ENCODE measurements around the gene ASS1.

ASS1 gene

GRCh38 chr9:130426883-130427282 lies 17.9 kb upstream of the ASS1 start:
- no CpG with 5 or more reads among the region's 10 CpGs for WGBS (ENCODE audit: insufficient coverage, insufficient read length)
- Histone ChIP-seq H3K27ac (ENCODE audit: low read length) (no peak overlapping the region), H3K4me1 (ENCODE audit: control insufficient read depth, insufficient read depth, low read length) (peaks cover 5% of the 10 kb centered on the region; the same call in 1 of the 2 replicates), H3K27me3 (ENCODE audit: control insufficient read depth, insufficient read depth, low read length) (no peaks in the 10 kb centered on the region), H3K4me3 (ENCODE audit: low read length) (no peak overlapping the region), H3K9me3 (ENCODE audit: control insufficient read depth, insufficient read depth, low read length) (no peaks in the 10 kb centered on the region), H3K36me3 (ENCODE audit: control insufficient read depth, insufficient read depth, low read length) (no peaks in the 10 kb centered on the region)
- no peak for DNase-seq (ENCODE audit: low read depth, low spot score)

GRCh38 chr9:130427326-130427725 lies 17.4 kb upstream of the ASS1 start:
- H3K4me1 ChIP-seq (ENCODE audit: control insufficient read depth, insufficient read depth, low read length): peaks cover 3% of the 10 kb centered on the region; the same call in 1 of the 2 replicates
- H3K36me3 ChIP-seq (ENCODE audit: control insufficient read depth, insufficient read depth, low read length): no peaks in the 10 kb centered on the region
- DNase-seq (ENCODE audit: low read depth, low spot score): no peak
- WGBS (ENCODE audit: insufficient coverage, insufficient read length): no CpG with 5 or more reads among the region's 12 CpGs
- H3K27me3 ChIP-seq (ENCODE audit: control insufficient read depth, insufficient read depth, low read length): 0 out of 2 replicates have a peak, but pooled peaks cover under 1% of the 10 kb centered on the region
- no peak overlapping the region for H3K4me3 ChIP-seq (ENCODE audit: low read length)
- H3K9me3 ChIP-seq (ENCODE audit: control insufficient read depth, insufficient read depth, low read length): no peaks in the 10 kb centered on the region
- H3K27ac ChIP-seq (ENCODE audit: low read length): no peak overlapping the region

- H3K27ac ChIP-seq (ENCODE audit: low read length): no peak overlapping the region
- H3K9me3 ChIP-seq (ENCODE audit: control insufficient read depth, insufficient read depth, low read length): no peaks in the 10 kb centered on the region
- peaks cover 4% of the 10 kb centered on the region for H3K4me1 ChIP-seq (ENCODE audit: control insufficient read depth, insufficient read depth, low read length)
- H3K36me3 ChIP-seq (ENCODE audit: control insufficient read depth, insufficient read depth, low read length): no peaks in the 10 kb centered on the region
- 0 out of 2 replicates have a peak, but pooled peaks cover 2% of the 10 kb centered on the region for H3K27me3 ChIP-seq (ENCODE audit: control insufficient read depth, insufficient read depth, low read length)
- H3K4me3 ChIP-seq (ENCODE audit: low read length): no peak overlapping the region
- no CpG with 5 or more reads among the region's 20 CpGs for WGBS (ENCODE audit: insufficient coverage, insufficient read length)
- no peak for DNase-seq (ENCODE audit: low read depth, low spot score)
These were observed 16.6 kb upstream of the ASS1 start for GRCh38 chr9:130428086-130428665.

- Histone ChIP-seq H3K27ac (ENCODE audit: low read length) (no peak overlapping the region), H3K27me3 (ENCODE audit: control insufficient read depth, insufficient read depth, low read length) (peaks cover 2% of the 10 kb centered on the region; the same call in 1 of the 2 replicates), H3K36me3 (ENCODE audit: control insufficient read depth, insufficient read depth, low read length) (no peaks in the 10 kb centered on the region), H3K4me1 (ENCODE audit: control insufficient read depth, insufficient read depth, low read length) (peaks cover 4% of the 10 kb centered on the region), H3K9me3 (ENCODE audit: control insufficient read depth, insufficient read depth, low read length) (no peaks in the 10 kb centered on the region), H3K4me3 (ENCODE audit: low read length) (no peak overlapping the region)
- no CpG with 5 or more reads among the region's 13 CpGs for WGBS (ENCODE audit: insufficient coverage, insufficient read length)
- DNase-seq (ENCODE audit: low read depth, low spot score): no peak
These were observed 15.4 kb upstream of the ASS1 start for GRCh38 chr9:130429381-130429780.

- no CpG with 5 or more reads among the region's 6 CpGs for WGBS (ENCODE audit: insufficient coverage, insufficient read length)
- H3K4me1 ChIP-seq (ENCODE audit: control insufficient read depth, insufficient read depth, low read length): peaks cover 4% of the 10 kb centered on the region
These were observed 14.9 kb upstream of the ASS1 start for GRCh38 chr9:130429831-130430230.

GRCh38 chr9:130430232-130430631 lies 14.5 kb upstream of the ASS1 start:
- H3K27me3 ChIP-seq (ENCODE audit: control insufficient read depth, insufficient read depth, low read length): peaks cover 2% of the 10 kb centered on the region; the same call in 1 of the 2 replicates
- H3K27ac ChIP-seq (ENCODE audit: low read length): no peak overlapping the region
- no CpG with 5 or more reads among the region's 18 CpGs for WGBS (ENCODE audit: insufficient coverage, insufficient read length)
- H3K9me3 ChIP-seq (ENCODE audit: control insufficient read depth, insufficient read depth, low read length): no peaks in the 10 kb centered on the region
- H3K36me3 ChIP-seq (ENCODE audit: control insufficient read depth, insufficient read depth, low read length): no peaks in the 10 kb centered on the region
- no peak for DNase-seq (ENCODE audit: low read depth, low spot score)
- peaks cover 4% of the 10 kb centered on the region for H3K4me1 ChIP-seq (ENCODE audit: control insufficient read depth, insufficient read depth, low read length)
- no peak overlapping the region for H3K4me3 ChIP-seq (ENCODE audit: low read length)

More at GRCh38 chr9:130429831-130430230, 14.9 kb upstream of the ASS1 start:
- DNase-seq (ENCODE audit: low read depth, low spot score): no peak
- no peaks in the 10 kb centered on the region for H3K9me3 ChIP-seq (ENCODE audit: control insufficient read depth, insufficient read depth, low read length)
- no peak overlapping the region for H3K27ac ChIP-seq (ENCODE audit: low read length)
- no peak overlapping the region for H3K4me3 ChIP-seq (ENCODE audit: low read length)
- no peaks in the 10 kb centered on the region for H3K36me3 ChIP-seq (ENCODE audit: control insufficient read depth, insufficient read depth, low read length)
- H3K27me3 ChIP-seq (ENCODE audit: control insufficient read depth, insufficient read depth, low read length): peaks cover 2% of the 10 kb centered on the region; the same call in 1 of the 2 replicates

- no peak for DNase-seq (ENCODE audit: low read depth, low spot score)
- H3K27ac ChIP-seq (ENCODE audit: low read length): no peak overlapping the region
- no CpG with 5 or more reads among the region's 22 CpGs for WGBS (ENCODE audit: insufficient coverage, insufficient read length)
- H3K4me3 ChIP-seq (ENCODE audit: low read length): no peak overlapping the region
- peaks cover 2% of the 10 kb centered on the region; the same call in 1 of the 2 replicates for H3K27me3 ChIP-seq (ENCODE audit: control insufficient read depth, insufficient read depth, low read length)
- no peaks in the 10 kb centered on the region for H3K9me3 ChIP-seq (ENCODE audit: control insufficient read depth, insufficient read depth, low read length)
- peaks cover 4% of the 10 kb centered on the region for H3K4me1 ChIP-seq (ENCODE audit: control insufficient read depth, insufficient read depth, low read length)
- no peaks in the 10 kb centered on the region for H3K36me3 ChIP-seq (ENCODE audit: control insufficient read depth, insufficient read depth, low read length)
These were observed 13.8 kb upstream of the ASS1 start for GRCh38 chr9:130430734-130431535.

GRCh38 chr9:130431536-130432303 lies 13.0 kb upstream of the ASS1 start:
- Histone ChIP-seq H3K4me1 (ENCODE audit: control insufficient read depth, insufficient read depth, low read length) (peaks cover 4% of the 10 kb centered on the region), H3K36me3 (ENCODE audit: control insufficient read depth, insufficient read depth, low read length) (no peaks in the 10 kb centered on the region), H3K27me3 (ENCODE audit: control insufficient read depth, insufficient read depth, low read length) (peaks cover 2% of the 10 kb centered on the region; the same call in 1 of the 2 replicates), H3K9me3 (ENCODE audit: control insufficient read depth, insufficient read depth, low read length) (no peaks in the 10 kb centered on the region), H3K4me3 (ENCODE audit: low read length) (no peak overlapping the region), H3K27ac (ENCODE audit: low read length) (no peak overlapping the region)
- WGBS (ENCODE audit: insufficient coverage, insufficient read length): no CpG with 5 or more reads among the region's 17 CpGs
- DNase-seq (ENCODE audit: low read depth, low spot score): no peak

GRCh38 chr9:130432362-130432761 lies 12.4 kb upstream of the ASS1 start:
- no peak overlapping the region for H3K4me3 ChIP-seq (ENCODE audit: low read length)
- no peaks in the 10 kb centered on the region for H3K36me3 ChIP-seq (ENCODE audit: control insufficient read depth, insufficient read depth, low read length)
- no peak overlapping the region for H3K27ac ChIP-seq (ENCODE audit: low read length)
- peaks cover 4% of the 10 kb centered on the region for H3K4me1 ChIP-seq (ENCODE audit: control insufficient read depth, insufficient read depth, low read length)
- peaks cover 2% of the 10 kb centered on the region; the same call in 1 of the 2 replicates for H3K27me3 ChIP-seq (ENCODE audit: control insufficient read depth, insufficient read depth, low read length)
- H3K9me3 ChIP-seq (ENCODE audit: control insufficient read depth, insufficient read depth, low read length): no peaks in the 10 kb centered on the region
- DNase-seq (ENCODE audit: low read depth, low spot score): no peak
- no CpG with 5 or more reads among the region's 11 CpGs for WGBS (ENCODE audit: insufficient coverage, insufficient read length)

GRCh38 chr9:130432796-130433167 lies 12.0 kb upstream of the ASS1 start:
- Histone ChIP-seq H3K4me1 (ENCODE audit: control insufficient read depth, insufficient read depth, low read length) (peaks cover 4% of the 10 kb centered on the region), H3K27ac (ENCODE audit: low read length) (no peak overlapping the region), H3K36me3 (ENCODE audit: control insufficient read depth, insufficient read depth, low read length) (no peaks in the 10 kb centered on the region), H3K9me3 (ENCODE audit: control insufficient read depth, insufficient read depth, low read length) (no peaks in the 10 kb centered on the region), H3K4me3 (ENCODE audit: low read length) (peak overlapping the region; percentile 25; the same call in 1 of the 2 replicates), H3K27me3 (ENCODE audit: control insufficient read depth, insufficient read depth, low read length) (peaks cover 2% of the 10 kb centered on the region; the same call in 1 of the 2 replicates)
- no peak for DNase-seq (ENCODE audit: low read depth, low spot score)
- WGBS (ENCODE audit: insufficient coverage, insufficient read length): no CpG with 5 or more reads among the region's 16 CpGs

Measured in iPS DF 6.9 (cell line).